ENCODE measurements around the gene PDXP. TPM values are rescaled to one million over a fixed set of nuclear protein-coding genes. Genes with fewer than 3 reads are reported as not detected.

The PDXP gene
- total and polyA plus RNA-seq, 2 of the 4 experiments (the other 2 are of a cell fraction): 5.4 to 24.1 TPM

DNA sequence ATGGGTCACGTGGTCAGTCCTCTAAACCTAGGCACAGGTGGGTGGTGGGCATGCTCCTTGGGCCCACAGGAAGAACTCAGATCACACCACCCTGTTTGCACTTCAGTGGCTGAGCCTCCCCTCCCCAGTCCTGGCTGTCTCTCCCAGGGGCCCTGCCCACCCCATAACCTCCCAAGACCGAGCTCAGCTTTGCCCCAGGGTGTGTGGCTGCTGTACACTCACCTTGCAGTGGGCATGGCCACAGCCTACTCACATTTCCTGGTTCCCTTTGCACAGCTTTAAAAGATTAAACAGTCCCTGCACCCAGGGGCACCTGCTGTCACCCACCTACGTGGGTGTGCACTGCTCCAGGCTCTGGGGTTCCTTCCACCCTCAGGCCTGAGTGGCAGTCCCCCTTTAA, 52.2 kb downstream of the PDXP start:
- no peak overlapping the region for H2BK120ac ChIP-seq (ENCODE audit: low read depth, low read length)
- H3K27me3 ChIP-seq (ENCODE audit: control insufficient read depth, insufficient read depth, low read length): no peaks in the 10 kb centered on the region
- ChIA-PET CTCF (interaction anchor here (0.6 kb wide), 1 partner anchor 10 kb away, joined by 5 read pairs; no protein-coding TSS in a partner anchor), POLR2A (ENCODE audit: unreplicated experiment) (no interaction called here)
- H3K9me3 ChIP-seq (ENCODE audit: control insufficient read depth, insufficient read depth, low read length): no peaks in the 10 kb centered on the region
- no peak overlapping the region for H3K27ac ChIP-seq (ENCODE audit: insufficient read depth, low read length)
- dilution Hi-C loops (cut with HindIII; ENCODE audit: low sequenced_read_pairs, unreplicated experiment): no loop called here
- WGBS, 2 experiments (ENCODE audit: extremely low coverage in 2 of 2, insufficient read length in 1 of 2): 80% methylated on average over 1 of the region's 3 CpGs; no CpG with 5 or more reads in 1 of the 2 experiments
- intact Hi-C loops (cut with micrococcal nuclease): no loop called here
- H2AK5ac ChIP-seq (ENCODE audit: low read depth, low read length): no peak overlapping the region
- no peak overlapping the region for H3K23ac ChIP-seq (ENCODE audit: low read depth, low read length)
- in situ Hi-C loops (cut with MboI; ENCODE audit: low sequenced_read_pairs): no loop called here
- no peak overlapping the region for H3K9ac ChIP-seq (ENCODE audit: low read depth, low read length)
- TF ChIP-seq BHLHE40 (IDR thresholded peaks at IDR 0.05; ENCODE audit: low read depth, low read length) (no peak), MXI1 (IDR thresholded peaks at IDR 0.05; ENCODE audit: borderline replicate concordance, low read depth, low read length) (no peak), SMC3 (IDR thresholded peaks at IDR 0.05; ENCODE audit: low read depth, low read length) (no peak), CHD1 (IDR thresholded peaks at IDR 0.05; ENCODE audit: low read depth, low read length) (no peak), FOS (IDR thresholded peaks at IDR 0.05; ENCODE audit: low read depth, low read length) (no peak), POLR2A (IDR thresholded peaks at IDR 0.05; ENCODE audit: low read depth, low read length) (no peak), RCOR1 (IDR thresholded peaks at IDR 0.05; ENCODE audit: insufficient replicate concordance, low read length) (no peak), MAFK (IDR thresholded peaks at IDR 0.05; ENCODE audit: low read depth, low read length) (no peak), MAZ (IDR thresholded peaks at IDR 0.05; ENCODE audit: borderline replicate concordance, low read depth, low read length) (no peak), CEBPB (IDR thresholded peaks at IDR 0.05; ENCODE audit: low read depth, low read length) (no peak), RAD21 (IDR thresholded peaks at IDR 0.05; ENCODE audit: low read length) (no peak), RFX5 (IDR thresholded peaks at IDR 0.05; ENCODE audit: low read depth, low read length) (no peak), CTCF (conservative IDR thresholded peaks at IDR 0.05; ENCODE audit: low read depth, low read length) (no peak), USF2 (IDR thresholded peaks at IDR 0.05; ENCODE audit: low read depth, low read length) (no peak)
- TF ChIP-seq, protein P1, sequence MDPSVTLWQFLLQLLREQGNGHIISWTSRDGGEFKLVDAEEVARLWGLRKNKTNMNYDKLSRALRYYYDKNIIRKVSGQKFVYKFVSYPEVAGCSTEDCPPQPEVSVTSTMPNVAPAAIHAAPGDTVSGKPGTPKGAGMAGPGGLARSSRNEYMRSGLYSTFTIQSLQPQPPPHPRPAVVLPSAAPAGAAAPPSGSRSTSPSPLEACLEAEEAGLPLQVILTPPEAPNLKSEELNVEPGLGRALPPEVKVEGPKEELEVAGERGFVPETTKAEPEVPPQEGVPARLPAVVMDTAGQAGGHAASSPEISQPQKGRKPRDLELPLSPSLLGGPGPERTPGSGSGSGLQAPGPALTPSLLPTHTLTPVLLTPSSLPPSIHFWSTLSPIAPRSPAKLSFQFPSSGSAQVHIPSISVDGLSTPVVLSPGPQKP (IDR thresholded peaks at IDR 0.05; ENCODE audit: borderline replicate concordance, low read depth, low read length): no peak
- BruUV-seq (replicated peaks): no TSS peak
- H2AFZ ChIP-seq (replicated peaks; ENCODE audit: low read length, poor library complexity): peak overlapping the region; percentile 51
- H3K4me2 ChIP-seq (ENCODE audit: low read depth, low read length): no peak overlapping the region
- no peak overlapping the region for H4K8ac ChIP-seq (ENCODE audit: low read depth in 2 of 2, low read length in 2 of 2)
- no peak overlapping the region for H3K56ac ChIP-seq (ENCODE audit: extremely low read depth, insufficient read depth, low read length)
- ATAC-seq (ENCODE audit: low read depth): no peak
- no peak overlapping the region for H2BK15ac ChIP-seq (ENCODE audit: low read depth, low read length)
- no peaks in the 10 kb centered on the region for H4K20me1 ChIP-seq (ENCODE audit: insufficient read depth, low read length)
- H4K91ac ChIP-seq (ENCODE audit: insufficient read depth, low read depth, low read length): no peak overlapping the region
- no peaks in the 10 kb centered on the region for H3K79me1 ChIP-seq (ENCODE audit: low read depth in 1 of 2, low read length in 2 of 2)
- H3K9me1 ChIP-seq (ENCODE audit: insufficient read depth, low read length): 0 out of 2 replicates have a peak, but pooled peaks cover 1% of the 10 kb centered on the region
- H3K4me3 ChIP-seq (ENCODE audit: insufficient read depth, low read depth, low read length): no peak overlapping the region
- no peak overlapping the region for H3K18ac ChIP-seq (ENCODE audit: low read depth, low read length)
- no peak for DNase-seq
- H3K4ac ChIP-seq (ENCODE audit: low read depth, low read length): no peak overlapping the region
- no peak overlapping the region for H2BK20ac ChIP-seq (ENCODE audit: low read depth, low read length)
- no peak overlapping the region for H3K14ac ChIP-seq (replicated peaks; ENCODE audit: low read depth, low read length)
- H3K36me3 ChIP-seq (ENCODE audit: control insufficient read depth, insufficient read depth, low read length): no peaks in the 10 kb centered on the region
- no peak overlapping the region for H2BK5ac ChIP-seq (ENCODE audit: low read depth, low read length, poor library complexity, severe bottlenecking)
- H2AK9ac ChIP-seq (replicated peaks; ENCODE audit: low read depth, low read length, poor library complexity): no peak overlapping the region
- H3K4me1 ChIP-seq (ENCODE audit: control insufficient read depth, insufficient read depth, low read length): no peaks in the 10 kb centered on the region
- H4K5ac ChIP-seq (ENCODE audit: low read depth, low read length): no peak overlapping the region
